ENCODE results near the gene TST. TPM values are rescaled to one million over a fixed set of nuclear protein-coding genes. Genes with fewer than 3 reads are reported as not detected.

The TST gene
- total and polyA plus RNA-seq, 5 donors from 2014 or later: 1.4 to 3.3 (median 1.8) TPM; not detected in 1

DNA sequence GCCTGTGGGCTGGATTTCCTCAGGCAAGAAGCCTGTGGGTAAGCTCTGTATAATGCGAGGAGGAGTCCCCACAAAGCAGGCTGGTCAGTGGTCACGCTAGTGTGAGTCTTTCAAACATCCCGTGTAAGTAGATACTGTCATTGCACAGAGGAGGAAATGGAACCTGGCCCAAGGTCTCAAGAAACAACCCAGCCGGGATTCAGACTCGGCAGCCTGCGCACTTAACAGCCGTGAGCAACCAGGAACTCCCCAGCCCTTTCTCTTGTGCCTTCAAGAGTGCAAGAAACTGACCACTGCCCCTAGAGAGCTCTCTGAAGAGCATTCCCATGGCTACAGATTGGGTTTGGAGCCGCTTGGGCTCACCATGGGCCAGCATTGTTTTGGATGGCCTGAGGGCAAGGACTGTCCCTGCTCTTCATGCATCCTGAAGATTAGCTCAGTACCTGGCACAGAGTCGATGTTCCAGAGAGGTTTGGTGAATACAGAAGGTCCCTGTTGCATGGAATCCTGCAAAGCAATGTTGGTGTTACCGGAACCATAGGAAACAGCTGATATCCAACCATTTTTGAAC lies 6.3 kb upstream of the TST start:
- no peaks in the 10 kb centered on the region for H3K9me3 Mint-ChIP-seq
- no peaks in the 10 kb centered on the region for H3K36me3 ChIP-seq (ENCODE audit: control insufficient read depth, insufficient read depth, low read length)

DNA sequence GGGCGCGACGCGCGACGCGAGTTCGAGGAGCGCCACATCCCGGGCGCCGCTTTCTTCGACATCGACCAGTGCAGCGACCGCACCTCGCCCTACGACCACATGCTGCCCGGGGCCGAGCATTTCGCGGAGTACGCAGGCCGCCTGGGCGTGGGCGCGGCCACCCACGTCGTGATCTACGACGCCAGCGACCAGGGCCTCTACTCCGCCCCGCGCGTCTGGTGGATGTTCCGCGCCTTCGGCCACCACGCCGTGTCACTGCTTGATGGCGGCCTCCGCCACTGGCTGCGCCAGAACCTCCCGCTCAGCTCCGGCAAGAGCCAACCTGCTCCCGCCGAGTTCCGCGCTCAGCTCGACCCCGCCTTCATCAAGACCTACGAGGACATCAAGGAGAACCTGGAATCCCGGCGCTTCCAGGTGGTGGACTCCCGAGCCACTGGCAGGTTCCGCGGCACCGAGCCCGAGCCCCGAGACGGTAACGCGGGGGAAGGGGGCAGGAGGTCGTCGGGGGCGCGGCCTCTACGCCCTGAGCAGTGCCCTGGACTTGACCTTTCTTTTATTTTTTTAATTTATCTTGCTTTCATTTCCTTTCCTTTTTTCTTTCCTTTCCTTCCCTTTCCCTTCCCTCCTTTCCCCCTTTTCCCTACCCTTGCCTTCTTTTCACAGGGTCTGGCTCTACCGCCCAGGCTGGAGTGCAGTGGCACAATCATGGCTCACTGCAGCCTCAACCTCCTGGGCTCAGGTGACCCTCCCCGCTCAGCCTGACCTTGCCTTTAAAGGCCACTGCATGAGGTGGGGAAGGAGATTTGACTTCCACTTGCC lies 5.3 kb upstream of the TST start:
- Histone ChIP-seq H3K4me1 (ENCODE audit: control insufficient read depth, insufficient read depth, low read length, poor library complexity, severe bottlenecking) (peaks cover 14% of the 10 kb centered on the region), H3K27me3 (ENCODE audit: control insufficient read depth, insufficient read depth, low read length) (no peaks in the 10 kb centered on the region), H3K27ac (ENCODE audit: insufficient read depth, low read length, poor library complexity, severe bottlenecking) (no peak overlapping the region), H3K9me3 (ENCODE audit: control insufficient read depth in 2 of 2, low read length in 2 of 2) (no peaks in the 10 kb centered on the region), H3K4me3 (ENCODE audit: low read depth, low read length) (no peak overlapping the region), H3K36me3 (ENCODE audit: control insufficient read depth, insufficient read depth, low read length) (no peaks in the 10 kb centered on the region)
- no peaks in the 10 kb centered on the region for H3K9me3 Mint-ChIP-seq
- no peak for DNase-seq
- peaks cover 0 to 21% (median 10%) of the 10 kb centered on the region in 4 donors for H3K4me1 Mint-ChIP-seq
- no peaks in the 10 kb centered on the region for H3K27me3 Mint-ChIP-seq
- ATAC-seq (ENCODE audit: low read depth in 2 of 2): no peak
- peaks cover 6% of the 10 kb centered on the region for H3K36me3 Mint-ChIP-seq
- H3K27ac Mint-ChIP-seq: no peak overlapping the region
- H3K4me3 Mint-ChIP-seq: no peak overlapping the region

More for the DNA sequence above, 6.3 kb upstream of the TST start:
- Histone ChIP-seq H3K27ac (ENCODE audit: insufficient read depth, low read length, poor library complexity, severe bottlenecking) (no peak overlapping the region), H3K9me3 (ENCODE audit: control insufficient read depth in 2 of 2, low read length in 2 of 2) (no peaks in the 10 kb centered on the region), H3K27me3 (ENCODE audit: control insufficient read depth, insufficient read depth, low read length) (no peaks in the 10 kb centered on the region), H3K4me3 (ENCODE audit: low read depth, low read length) (no peak overlapping the region), H3K4me1 (ENCODE audit: control insufficient read depth, insufficient read depth, low read length, poor library complexity, severe bottlenecking) (peaks cover 4% of the 10 kb centered on the region)
- Mint-ChIP-seq H3K27me3 (no peaks in the 10 kb centered on the region), H3K4me3 (no peak overlapping the region), H3K27ac (peak overlapping the region in 1 of 3 donors; percentile 20), H3K36me3 (peaks cover 6% of the 10 kb centered on the region), H3K4me1 (peaks cover 0 to 13% (median 6%) of the 10 kb centered on the region in 4 donors)
- no peak for ATAC-seq (ENCODE audit: low read depth in 2 of 2)
- no peak for DNase-seq

DNA sequence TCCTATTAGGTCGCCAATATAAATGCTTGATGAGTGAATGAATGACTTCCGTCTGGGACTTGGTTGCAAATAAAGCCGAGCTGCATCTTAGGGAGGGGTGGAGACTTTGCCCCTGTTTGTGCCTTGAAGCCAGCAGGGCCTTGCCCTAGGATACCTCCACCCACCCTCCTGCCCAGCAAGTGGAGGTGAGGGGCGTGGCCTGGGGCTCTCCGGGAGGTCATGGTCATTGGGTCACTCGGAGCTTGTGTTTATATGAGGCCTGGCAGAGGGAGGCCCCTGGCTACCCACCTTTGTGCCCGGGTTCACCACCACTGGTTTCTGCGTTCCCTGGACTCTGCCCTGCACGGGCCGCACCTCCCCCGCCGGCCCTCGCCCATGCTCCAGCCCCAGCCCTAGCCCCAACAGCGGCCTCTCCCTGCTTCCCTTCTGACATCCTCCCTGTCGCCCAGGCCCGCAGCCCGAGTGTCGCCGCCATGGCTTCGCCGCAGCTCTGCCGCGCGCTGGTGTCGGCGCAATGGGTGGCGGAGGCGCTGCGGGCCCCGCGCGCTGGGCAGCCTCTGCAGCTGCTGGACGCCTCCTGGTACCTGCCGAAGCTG lies 4.6 kb upstream of the TST start:
- Mint-ChIP-seq H3K27ac (no peak overlapping the region), H3K4me1 (peaks cover 0 to 21% (median 10%) of the 10 kb centered on the region in 4 donors), H3K36me3 (peaks cover 6% of the 10 kb centered on the region), H3K9me3 (no peaks in the 10 kb centered on the region), H3K27me3 (no peaks in the 10 kb centered on the region), H3K4me3 (peak overlapping the region in 1 of 4 donors; percentile 60)
- DNase-seq (no peak), ATAC-seq (ENCODE audit: low read depth in 2 of 2) (no peak)
- H3K36me3 ChIP-seq (ENCODE audit: control insufficient read depth, insufficient read depth, low read length): no peaks in the 10 kb centered on the region
- no peaks in the 10 kb centered on the region for H3K27me3 ChIP-seq (ENCODE audit: control insufficient read depth, insufficient read depth, low read length)
- H3K9me3 ChIP-seq (ENCODE audit: control insufficient read depth in 2 of 2, low read length in 2 of 2): no peaks in the 10 kb centered on the region
- H3K27ac ChIP-seq (ENCODE audit: insufficient read depth, low read length, poor library complexity, severe bottlenecking): no peak overlapping the region
- peaks cover 18% of the 10 kb centered on the region for H3K4me1 ChIP-seq (ENCODE audit: control insufficient read depth, insufficient read depth, low read length, poor library complexity, severe bottlenecking)
- H3K4me3 ChIP-seq (ENCODE audit: low read depth, low read length): no peak overlapping the region

DNA sequence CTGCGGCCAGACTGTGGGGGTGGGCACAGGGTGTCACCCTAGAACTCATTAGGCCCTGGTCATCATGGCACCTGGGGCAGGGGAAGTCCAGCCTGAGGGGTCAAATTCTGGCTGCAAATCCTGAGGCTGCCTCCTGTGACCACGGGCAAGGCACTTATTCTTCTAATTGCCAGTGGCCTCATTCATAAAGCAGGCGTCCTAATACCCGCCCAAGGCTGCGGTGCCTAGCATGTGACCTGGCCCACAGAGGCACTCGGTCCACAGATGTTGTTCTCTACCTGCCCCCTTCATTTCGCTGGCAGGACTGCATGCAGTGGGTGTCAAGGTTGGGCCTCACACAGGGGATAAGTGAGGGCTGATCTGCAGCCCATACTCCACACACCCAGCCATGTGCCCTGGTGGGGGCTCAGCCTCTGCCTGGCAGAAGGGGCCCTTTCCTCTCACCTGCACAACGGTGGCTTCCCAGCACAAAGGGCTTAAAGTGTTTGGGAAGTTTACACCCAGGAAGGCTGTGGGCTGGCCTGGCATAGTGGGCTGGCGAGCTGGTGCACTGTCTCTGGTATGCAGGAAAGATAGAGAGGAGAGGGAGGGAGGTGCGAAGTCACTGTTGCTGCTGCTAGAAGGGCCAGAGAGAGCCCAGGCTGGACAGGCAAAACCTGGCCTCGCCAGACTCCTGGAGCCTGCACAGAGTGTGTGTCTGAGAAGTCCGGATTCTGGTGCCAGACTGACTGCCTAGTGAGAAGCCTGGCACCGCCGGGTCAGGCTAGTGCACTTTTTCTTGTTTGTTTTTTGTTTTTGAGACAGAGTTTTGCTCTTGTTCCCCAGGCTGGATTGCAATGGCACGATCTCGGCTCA lies 3.5 kb upstream of the TST start:
- Histone ChIP-seq H3K9me3 (ENCODE audit: control insufficient read depth in 2 of 2, low read length in 2 of 2) (no peaks in the 10 kb centered on the region), H3K4me3 (ENCODE audit: low read depth, low read length) (no peak overlapping the region), H3K36me3 (ENCODE audit: control insufficient read depth, insufficient read depth, low read length) (no peaks in the 10 kb centered on the region), H3K27ac (ENCODE audit: insufficient read depth, low read length, poor library complexity, severe bottlenecking) (no peak overlapping the region), H3K27me3 (ENCODE audit: control insufficient read depth, insufficient read depth, low read length) (no peaks in the 10 kb centered on the region), H3K4me1 (ENCODE audit: control insufficient read depth, insufficient read depth, low read length, poor library complexity, severe bottlenecking) (peaks cover 21% of the 10 kb centered on the region)
- Mint-ChIP-seq H3K27me3 (no peaks in the 10 kb centered on the region), H3K27ac (no peak overlapping the region), H3K4me1 (peaks cover 0 to 22% (median 12%) of the 10 kb centered on the region in 4 donors), H3K36me3 (peaks cover 6% of the 10 kb centered on the region), H3K9me3 (no peaks in the 10 kb centered on the region), H3K4me3 (peak overlapping the region in 2 of 4 donors; percentile 77 to 96)
- ATAC-seq (ENCODE audit: low read depth in 2 of 2) (no peak), DNase-seq (no peak)

DNA sequence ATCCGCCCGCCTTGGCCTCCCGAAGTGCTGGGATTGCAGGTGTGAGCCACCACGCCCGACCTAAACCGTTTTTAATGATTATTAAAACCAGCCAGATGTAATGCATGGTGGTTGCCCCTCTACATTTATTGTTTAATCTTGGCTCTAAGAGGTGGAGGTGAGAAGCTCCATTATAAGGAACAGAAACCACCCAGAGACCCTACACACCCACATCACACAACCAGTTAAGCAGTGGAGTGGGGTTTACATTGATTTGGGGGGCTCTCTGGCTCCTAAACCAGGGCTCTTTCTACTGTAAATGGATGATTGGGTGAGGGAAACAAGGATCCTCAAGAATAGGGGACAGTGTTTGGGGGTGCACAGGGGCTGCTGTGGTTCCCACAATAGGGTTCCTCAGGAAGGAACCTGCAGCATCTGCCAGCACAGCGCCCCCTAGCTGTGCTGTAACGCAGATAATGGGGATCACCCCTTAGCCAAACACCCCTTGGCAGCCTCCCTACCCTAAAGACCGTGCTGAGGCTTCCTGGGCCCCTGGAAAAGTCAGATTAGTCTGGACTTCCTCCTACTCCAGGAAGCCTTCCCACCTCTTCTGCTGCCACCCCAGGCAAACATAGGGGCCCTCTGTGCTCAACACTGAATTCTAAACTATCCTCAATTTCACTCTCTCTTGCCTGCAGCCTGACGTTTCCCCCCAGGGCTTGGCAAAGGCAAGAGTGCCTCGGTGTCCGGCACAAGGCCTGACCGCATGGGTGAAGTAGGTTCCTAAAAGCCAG lies 2.6 kb upstream of the TST start:
- Histone ChIP-seq H3K27ac (ENCODE audit: insufficient read depth, low read length, poor library complexity, severe bottlenecking) (no peak overlapping the region), H3K4me1 (ENCODE audit: control insufficient read depth, insufficient read depth, low read length, poor library complexity, severe bottlenecking) (peaks cover 21% of the 10 kb centered on the region), H3K9me3 (ENCODE audit: control insufficient read depth in 2 of 2, low read length in 2 of 2) (no peaks in the 10 kb centered on the region), H3K4me3 (ENCODE audit: low read depth, low read length) (no peak overlapping the region), H3K36me3 (ENCODE audit: control insufficient read depth, insufficient read depth, low read length) (no peaks in the 10 kb centered on the region), H3K27me3 (ENCODE audit: control insufficient read depth, insufficient read depth, low read length) (no peaks in the 10 kb centered on the region)
- DNase-seq: peak; percentile 30 to 82 (median 47)
- Mint-ChIP-seq H3K9me3 (no peaks in the 10 kb centered on the region), H3K36me3 (peaks cover 6% of the 10 kb centered on the region), H3K27me3 (no peaks in the 10 kb centered on the region), H3K4me1 (peaks cover 0 to 25% (median 14%) of the 10 kb centered on the region in 4 donors), H3K4me3 (peak overlapping the region; percentile 66 to 96 (median 76)), H3K27ac (no peak overlapping the region)
- ATAC-seq (ENCODE audit: low read depth in 2 of 2): peak in 1 of 2 donors; percentile 40

DNA sequence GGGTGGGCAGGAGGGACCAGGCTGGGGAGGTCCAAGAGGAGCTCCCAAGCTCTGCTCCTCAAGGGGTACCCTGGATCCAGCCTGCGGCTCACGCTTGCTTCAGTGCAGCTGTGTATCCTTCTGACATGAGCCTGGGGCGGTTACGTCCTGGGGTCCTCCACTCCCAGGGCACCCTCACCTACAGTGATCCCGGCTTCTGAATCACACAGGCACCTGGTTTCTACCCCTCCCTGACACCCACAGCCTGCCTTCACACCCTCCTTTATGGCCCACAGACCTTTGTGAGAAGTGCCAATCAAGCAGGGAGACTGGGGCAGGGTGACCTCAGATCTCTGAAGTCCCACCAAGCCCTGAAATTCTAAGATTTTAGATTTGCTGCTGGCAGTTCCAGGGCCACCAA lies 1.8 kb upstream of the TST start:
- Histone ChIP-seq H3K36me3 (ENCODE audit: control insufficient read depth, insufficient read depth, low read length) (no peaks in the 10 kb centered on the region), H3K9me3 (ENCODE audit: control insufficient read depth in 2 of 2, low read length in 2 of 2) (no peaks in the 10 kb centered on the region), H3K4me1 (ENCODE audit: control insufficient read depth, insufficient read depth, low read length, poor library complexity, severe bottlenecking) (peaks cover 21% of the 10 kb centered on the region), H3K4me3 (ENCODE audit: low read depth, low read length) (no peak overlapping the region), H3K27me3 (ENCODE audit: control insufficient read depth, insufficient read depth, low read length) (no peaks in the 10 kb centered on the region), H3K27ac (ENCODE audit: insufficient read depth, low read length, poor library complexity, severe bottlenecking) (no peak overlapping the region)
- no peak for DNase-seq
- Mint-ChIP-seq H3K27me3 (no peaks in the 10 kb centered on the region), H3K27ac (no peak overlapping the region), H3K4me1 (peaks cover 0 to 25% (median 14%) of the 10 kb centered on the region in 4 donors), H3K9me3 (no peaks in the 10 kb centered on the region), H3K4me3 (peak overlapping the region in 1 of 4 donors; percentile 62), H3K36me3 (peaks cover 6% of the 10 kb centered on the region)
- ATAC-seq (ENCODE audit: low read depth in 2 of 2): no peak

DNA sequence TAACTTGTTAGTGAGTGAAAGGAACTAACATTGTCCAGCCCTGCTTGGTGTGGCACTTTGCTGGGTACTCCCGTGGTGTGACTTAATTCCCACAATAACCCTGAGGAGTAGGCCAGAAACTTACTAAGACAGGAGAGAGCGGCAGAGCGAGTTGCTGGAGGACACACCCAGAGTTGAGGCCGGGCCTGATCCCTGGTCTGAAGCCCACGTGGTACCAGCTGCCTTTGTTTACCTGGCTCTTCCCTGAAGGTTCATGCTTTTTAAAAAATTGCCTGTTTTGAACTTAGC lies 889 bp upstream of the TST start:
- H3K27me3 Mint-ChIP-seq: no peaks in the 10 kb centered on the region
- no peaks in the 10 kb centered on the region for H3K9me3 Mint-ChIP-seq
- peaks cover 0 to 25% (median 14%) of the 10 kb centered on the region in 4 donors for H3K4me1 Mint-ChIP-seq
- Histone ChIP-seq H3K9me3 (ENCODE audit: control insufficient read depth in 2 of 2, low read length in 2 of 2) (no peaks in the 10 kb centered on the region), H3K4me1 (ENCODE audit: control insufficient read depth, insufficient read depth, low read length, poor library complexity, severe bottlenecking) (peaks cover 21% of the 10 kb centered on the region), H3K27me3 (ENCODE audit: control insufficient read depth, insufficient read depth, low read length) (no peaks in the 10 kb centered on the region), H3K36me3 (ENCODE audit: control insufficient read depth, insufficient read depth, low read length) (no peaks in the 10 kb centered on the region), H3K4me3 (ENCODE audit: low read depth, low read length) (peak overlapping the region; percentile 77), H3K27ac (ENCODE audit: insufficient read depth, low read length, poor library complexity, severe bottlenecking) (no peak overlapping the region)
- H3K36me3 Mint-ChIP-seq: peaks cover 4% of the 10 kb centered on the region
- H3K27ac Mint-ChIP-seq: peak overlapping the region; percentile 47 to 76 (median 73)
- no peak for ATAC-seq (ENCODE audit: low read depth in 2 of 2)
- peak in 1 of 3 donors; percentile 29 for DNase-seq
- peak overlapping the region; percentile 87 to 94 (median 90) for H3K4me3 Mint-ChIP-seq

Data from CD4-positive, CD25-positive, alpha-beta regulatory T cell (primary cell).